NT2/D1 (cell line): ENCODE measurements around the gene AGFG2.

ENCODE experiments used
- YY1 ChIP-seq: IDR thresholded peaks from 2 replicates; pipeline ENCODE4 v1.6.1; 2011; ENCODE audit not compliant: insufficient read length, insufficient read depth
- ZNF274 ChIP-seq: IDR thresholded peaks from 2 replicates; pipeline ENCODE4 v1.6.1; 2011; ENCODE audit warnings: mild to moderate bottlenecking, low read depth, low read length

DNA sequence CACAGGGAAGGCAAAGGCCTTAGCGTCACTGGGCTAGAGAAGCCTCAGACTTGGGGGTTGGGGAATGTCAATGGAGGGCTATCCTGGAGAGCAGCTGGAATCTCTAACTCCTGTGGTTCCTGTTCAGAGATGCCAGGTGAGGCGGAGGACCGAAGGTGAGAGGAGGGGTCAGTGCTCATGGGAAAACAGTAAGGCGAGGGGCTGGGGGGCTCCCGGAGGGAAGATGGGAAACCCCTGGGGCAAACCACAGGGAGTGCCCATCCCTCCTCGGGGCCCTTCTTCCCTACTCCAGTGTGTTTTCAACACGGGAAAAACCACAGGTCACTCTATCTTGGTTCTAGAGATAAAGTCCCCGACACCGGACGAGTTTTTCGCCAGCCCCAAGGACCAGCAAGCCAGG, 43.6 kb downstream of the AGFG2 start:
- no peak for TF ChIP-seq YY1
- TF ChIP-seq ZNF274 = no peak
